ENCODE data around the gene ZBTB11.
"Not testable (repeated sequence)": the region's sequence is repeated elsewhere in the genome, so short reads cannot be mapped to it uniquely, and the experiment has no call there.

The ZBTB11 gene

GRCh38 chr3:101635954-101636798 is 40.8 kb downstream of the ZBTB11 start:
- TF ChIP-seq CTCF (IDR thresholded peaks at IDR 0.05; ENCODE audit: low read depth, low read length) = peak; percentile 64
- no peak overlapping the region for H3K4me3 ChIP-seq (replicated peaks in 1 of 2; ENCODE audit: low read depth in 2 of 2, low read length in 2 of 2)
- peak; percentile 48 to 62 for DNase-seq (ENCODE audit: low read depth in 2 of 2)

- no peak overlapping the region for H3K4me3 ChIP-seq (replicated peaks in 1 of 2; ENCODE audit: low read depth in 2 of 2, low read length in 2 of 2)
- no peak for TF ChIP-seq CTCF (IDR thresholded peaks at IDR 0.05; ENCODE audit: low read depth, low read length)
- no peak for DNase-seq (ENCODE audit: low read depth in 2 of 2)
These were observed 41.6 kb downstream of the ZBTB11 start for GRCh38 chr3:101635345-101635744.

DNA sequence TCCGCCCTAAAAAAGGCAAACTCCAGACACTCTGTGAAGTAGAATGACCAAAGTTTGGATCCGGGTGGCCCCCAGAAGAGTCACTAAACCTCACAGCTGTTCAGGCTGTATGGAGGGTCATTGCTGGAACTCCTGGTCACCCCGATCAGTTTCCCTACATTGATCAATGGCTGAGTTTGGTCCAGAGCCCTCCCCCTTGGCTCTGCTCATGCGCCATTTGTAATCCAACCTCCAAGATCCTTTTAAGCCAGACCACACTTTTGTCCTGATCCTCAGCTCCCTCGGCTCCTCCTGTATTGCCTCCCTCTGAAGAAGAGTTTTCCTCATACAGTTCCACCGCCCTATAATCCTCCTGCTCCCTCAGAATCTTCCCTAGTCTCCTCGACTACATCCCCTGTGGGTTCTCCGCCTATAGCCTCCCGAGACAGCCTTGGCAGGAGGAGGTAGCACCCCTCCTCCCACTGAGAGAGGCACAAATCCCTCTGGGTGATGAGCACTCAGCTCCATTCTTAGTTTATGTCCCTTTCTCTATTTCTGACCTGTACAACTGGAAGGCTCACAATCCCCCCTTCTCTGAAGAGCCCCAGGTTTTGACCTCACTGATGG is 42.2 kb downstream of the ZBTB11 start:
- no peak for TF ChIP-seq CTCF (IDR thresholded peaks at IDR 0.05; ENCODE audit: low read depth, low read length)
- no peak overlapping the region for H3K4me3 ChIP-seq (replicated peaks in 1 of 2; ENCODE audit: low read depth in 2 of 2, low read length in 2 of 2)
- no peak for DNase-seq (ENCODE audit: low read depth in 2 of 2)

- H3K4me3 ChIP-seq (replicated peaks in 1 of 2; ENCODE audit: low read depth in 2 of 2, low read length in 2 of 2) = no peak overlapping the region
- TF ChIP-seq CTCF (IDR thresholded peaks at IDR 0.05; ENCODE audit: low read depth, low read length) = no peak
- DNase-seq (ENCODE audit: low read depth in 2 of 2) = no peak
These were observed 43.7 kb downstream of the ZBTB11 start for GRCh38 chr3:101633186-101633585.

GRCh38 chr3:101632586-101632985 is 44.3 kb downstream of the ZBTB11 start:
- DNase-seq (ENCODE audit: low read depth in 2 of 2) = no peak
- no peak for TF ChIP-seq CTCF (IDR thresholded peaks at IDR 0.05; ENCODE audit: low read depth, low read length)
- no peak overlapping the region for H3K4me3 ChIP-seq (replicated peaks in 1 of 2; ENCODE audit: low read depth in 2 of 2, low read length in 2 of 2)

GRCh38 chr3:101631959-101632358 is 45.0 kb downstream of the ZBTB11 start:
- not testable (repeated sequence) for DNase-seq (ENCODE audit: low read depth in 2 of 2); H3K4me3 ChIP-seq (replicated peaks in 1 of 2; ENCODE audit: low read depth in 2 of 2, low read length in 2 of 2)

GRCh38 chr3:101631098-101631796 is 45.7 kb downstream of the ZBTB11 start:
- TF ChIP-seq CTCF (IDR thresholded peaks at IDR 0.05; ENCODE audit: low read depth, low read length) = no peak
- DNase-seq (ENCODE audit: low read depth in 2 of 2) = no peak
- H3K4me3 ChIP-seq (replicated peaks in 1 of 2; ENCODE audit: low read depth in 2 of 2, low read length in 2 of 2) = no peak overlapping the region
